CD8-positive, alpha-beta memory T cell (primary cell): ENCODE results near the gene KL. TPM values are rescaled to one million over a fixed set of nuclear protein-coding genes. Genes with fewer than 3 reads are reported as not detected.

Experiments used
- CTCF ChIA-PET: fragments of 350-600 bp; sonication (Branson Sonifier 250); formaldehyde crosslinking; loops from one replicate; lab custom pipeline; 2021; ENCODE audit warnings: antibody characterized with exemption; lab: Charles Lee
- POLR2A ChIA-PET: fragments of 350-600 bp; sonication (Branson Sonifier 250); formaldehyde crosslinking; loops from one replicate; lab custom pipeline; 2021; ENCODE audit warnings: antibody characterized with exemption; lab: Charles Lee
- DNase-seq, 5 donors: peaks; one replicate each; pipeline versions ENCODE4 v3.0.0 to v3.0.0-alpha.2; 2020 to 2022; ENCODE audit warnings: mixed read lengths in 1 of 5
- H3K27ac ChIP-seq: one replicate; pipeline ENCODE4 v1.7.0; 2013; ENCODE audit warnings: low read depth, mild to moderate bottlenecking, low read length, moderate library complexity
- H3K27me3 ChIP-seq: 2 replicates; pipeline ENCODE4 v1.7.0; 2013; ENCODE audit warnings: low read length, mild to moderate bottlenecking; ENCODE audit not compliant: insufficient read depth, poor library complexity, severe bottlenecking
- H3K36me3 ChIP-seq: 2 replicates; pipeline ENCODE4 v1.7.0; 2013; ENCODE audit warnings: mild to moderate bottlenecking, low read length, moderate library complexity; ENCODE audit not compliant: insufficient read depth
- H3K4me1 ChIP-seq: 2 replicates; pipeline ENCODE4 v1.7.0; 2013; ENCODE audit warnings: mild to moderate bottlenecking, low read length, moderate library complexity; ENCODE audit not compliant: insufficient read depth
- H3K4me3 ChIP-seq: 2 replicates; pipeline ENCODE4 v1.7.0; 2013; ENCODE audit warnings: mild to moderate bottlenecking, low read length
- H3K9me3 ChIP-seq: 2 replicates; pipeline ENCODE4 v1.7.0; 2013; ENCODE audit warnings: mild to moderate bottlenecking, low read length
- H3K27ac Mint-ChIP-seq, 8 donors: one replicate each; pipeline ENCODE4 v1.8.0; 2020 to 2021; ENCODE audit warnings: mixed read lengths in 8 of 8, mild to moderate bottlenecking in 6 of 8, inconsistent platforms in 3 of 8, moderate library complexity in 3 of 8
- H3K27me3 Mint-ChIP-seq, 2 donors: one replicate each; pipeline ENCODE4 v1.8.0; 2020 to 2021; ENCODE audit warnings: mixed read lengths in 2 of 2, mild to moderate bottlenecking in 1 of 2, moderate library complexity in 1 of 2
- H3K36me3 Mint-ChIP-seq, 3 donors: one replicate each; pipeline ENCODE4 v1.8.0; 2020 to 2021; ENCODE audit warnings: mixed read lengths in 3 of 3, inconsistent platforms in 1 of 3, mild to moderate bottlenecking in 1 of 3
- H3K4me1 Mint-ChIP-seq, 3 donors: one replicate each; pipeline ENCODE4 v1.8.0; 2020 to 2021; ENCODE audit warnings: mixed read lengths in 3 of 3, inconsistent platforms in 1 of 3, mild to moderate bottlenecking in 1 of 3
- H3K4me3 Mint-ChIP-seq, 7 donors: one replicate each; pipeline ENCODE4 v1.8.0; 2020 to 2021; ENCODE audit warnings: mixed read lengths in 7 of 7, mild to moderate bottlenecking in 6 of 7, moderate library complexity in 4 of 7, inconsistent platforms in 2 of 7
- H3K9me3 Mint-ChIP-seq, 5 donors: one replicate each; pipeline ENCODE4 v1.8.0; 2020 to 2022; ENCODE audit warnings: mixed read lengths in 5 of 5, mild to moderate bottlenecking in 3 of 5, moderate library complexity in 2 of 5, inconsistent platforms in 1 of 5
- polyA plus RNA-seq: library from polyadenylated mRNA; unstranded; fragments of 300-500 nt; fragmentation: Illumina TruSeq; gene quantifications from one replicate; pipeline ENCODE4 v1.2.3, GENCODE V29; 2021
- total RNA-seq, 2 experiments: library from RNA; stranded (reverse); gene quantifications; one replicate each; pipeline ENCODE4 v1.2.3, GENCODE V29; 2021

Gene KL
- total and polyA plus RNA-seq, 3 experiments from 2014 or later = 0.20 to 0.35 TPM; not detected in 1

DNA sequence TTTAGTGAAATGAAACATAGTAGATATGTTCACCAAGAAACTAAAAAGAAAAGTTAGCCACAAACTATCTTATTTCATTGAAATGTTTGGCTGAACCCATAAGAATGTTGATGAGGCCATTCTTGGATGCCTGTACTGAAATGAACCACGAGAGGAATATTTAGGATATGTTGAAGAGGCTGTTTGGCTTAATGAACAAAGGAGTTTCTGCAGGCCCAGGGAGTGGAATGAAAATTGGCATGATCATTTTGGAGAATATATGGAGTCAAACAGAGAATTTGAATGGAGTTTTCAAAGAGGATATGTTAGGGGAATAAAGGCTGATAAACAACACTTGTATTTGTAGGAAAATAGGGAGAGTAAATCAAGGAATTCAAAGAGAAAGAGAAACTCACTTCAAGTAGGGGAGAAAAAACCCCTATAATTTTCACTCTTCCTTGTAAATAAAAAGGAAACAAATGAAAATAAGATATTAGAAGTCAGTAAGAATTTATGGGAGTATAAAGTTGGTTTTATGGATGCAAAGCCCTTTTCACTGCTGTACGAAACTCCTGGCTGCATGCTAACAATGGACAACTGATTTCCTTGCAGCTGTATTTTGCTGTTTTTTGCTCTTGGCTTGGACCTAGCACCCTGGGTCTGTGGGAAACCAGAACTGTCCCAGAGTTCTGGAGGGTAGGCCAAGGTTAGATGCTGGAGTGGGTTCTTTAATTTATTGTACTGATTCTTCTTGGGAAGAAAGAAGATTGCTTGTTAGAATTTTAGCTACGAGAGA is 36.5 kb downstream of the KL start:
- no peak overlapping the region for H3K4me3 ChIP-seq
- H3K9me3 Mint-ChIP-seq = no peaks in the 10 kb centered on the region
- DNase-seq = no peak
- H3K4me1 Mint-ChIP-seq = no peaks in the 10 kb centered on the region
- no peaks in the 10 kb centered on the region for H3K36me3 ChIP-seq
- peaks cover 10 to 28% of the 10 kb centered on the region in 2 donors for H3K27me3 Mint-ChIP-seq
- no peaks in the 10 kb centered on the region for H3K36me3 Mint-ChIP-seq
- ChIA-PET CTCF (no interaction called here), POLR2A (no interaction called here)
- no peaks in the 10 kb centered on the region for H3K9me3 ChIP-seq
- H3K4me3 Mint-ChIP-seq = no peak overlapping the region
- no peaks in the 10 kb centered on the region for H3K4me1 ChIP-seq
- no peak overlapping the region for H3K27ac ChIP-seq
- no peak overlapping the region for H3K27ac Mint-ChIP-seq
- no peaks in the 10 kb centered on the region for H3K27me3 ChIP-seq

DNA sequence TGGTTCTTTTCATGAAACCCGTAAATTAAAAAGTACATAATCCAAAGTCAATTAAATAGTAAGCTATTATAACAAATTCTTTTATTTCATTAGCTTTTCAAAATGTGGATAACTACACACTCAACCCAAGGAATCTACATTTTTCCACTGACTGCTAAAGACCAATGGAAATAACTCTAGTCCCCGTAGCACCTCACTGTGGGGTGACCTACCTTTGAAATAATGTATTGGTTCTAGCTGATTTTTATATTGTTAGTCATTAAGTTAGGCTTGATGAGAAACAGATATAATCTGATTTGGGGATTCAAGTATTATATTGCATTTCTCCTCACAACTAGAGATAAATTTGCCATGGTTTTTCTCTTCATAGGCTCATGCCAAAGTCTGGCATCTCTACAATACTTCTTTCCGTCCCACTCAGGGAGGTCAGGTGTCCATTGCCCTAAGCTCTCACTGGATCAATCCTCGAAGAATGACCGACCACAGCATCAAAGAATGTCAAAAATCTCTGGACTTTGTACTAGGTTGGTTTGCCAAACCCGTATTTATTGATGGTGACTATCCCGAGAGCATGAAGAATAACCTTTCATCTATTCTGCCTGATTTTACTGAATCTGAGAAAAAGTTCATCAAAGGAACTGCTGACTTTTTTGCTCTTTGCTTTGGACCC is 37.3 kb downstream of the KL start:
- no peak overlapping the region for H3K27ac ChIP-seq
- no peak overlapping the region for H3K27ac Mint-ChIP-seq
- H3K4me3 Mint-ChIP-seq = no peak overlapping the region
- no peaks in the 10 kb centered on the region for H3K4me1 Mint-ChIP-seq
- DNase-seq = no peak
- H3K4me3 ChIP-seq = no peak overlapping the region
- CTCF ChIA-PET = no interaction called here
- peaks cover 9 to 20% of the 10 kb centered on the region in 2 donors for H3K27me3 Mint-ChIP-seq
- H3K27me3 ChIP-seq = no peaks in the 10 kb centered on the region
- POLR2A ChIA-PET = no interaction called here
- H3K36me3 Mint-ChIP-seq = no peaks in the 10 kb centered on the region
- no peaks in the 10 kb centered on the region for H3K9me3 ChIP-seq
- H3K9me3 Mint-ChIP-seq = no peaks in the 10 kb centered on the region
- H3K36me3 ChIP-seq = no peaks in the 10 kb centered on the region
- no peaks in the 10 kb centered on the region for H3K4me1 ChIP-seq

DNA sequence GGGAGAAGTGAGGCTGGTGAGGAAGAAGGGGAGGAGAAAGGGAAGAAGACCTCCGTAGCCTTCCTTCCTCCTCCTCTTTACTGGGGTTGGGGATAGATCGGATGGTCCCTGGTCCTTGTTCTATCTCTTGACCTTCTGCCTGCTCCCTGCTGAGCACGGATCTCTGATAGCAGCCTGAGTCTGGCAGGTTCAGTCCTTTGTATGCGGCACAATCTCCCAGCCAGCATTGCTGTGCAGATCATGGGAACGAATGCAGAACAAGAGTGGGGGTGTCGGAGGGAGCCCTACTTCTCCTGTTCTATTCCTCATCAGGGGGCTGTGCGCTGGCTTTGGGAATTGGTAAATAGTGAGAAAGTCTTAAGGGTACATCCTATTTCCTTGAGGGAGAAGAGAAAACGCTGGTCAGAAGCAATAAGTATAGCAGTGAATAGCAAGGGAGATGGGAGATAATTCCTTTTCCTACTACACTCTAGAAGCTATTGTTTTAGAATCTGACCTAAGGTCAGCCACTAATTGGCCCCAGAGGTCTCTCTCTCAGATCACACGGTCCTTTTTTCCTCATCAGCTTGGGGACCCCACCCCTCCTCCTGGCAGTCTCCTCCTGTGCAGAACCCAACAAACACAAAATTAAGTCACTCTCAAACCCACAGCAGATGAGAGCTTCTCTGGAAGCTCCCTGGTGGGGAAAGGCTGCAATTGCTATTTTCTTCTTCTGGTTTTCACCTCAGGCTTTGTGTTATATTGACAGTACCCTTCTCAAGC is 41.0 kb downstream of the KL start:
- no peaks in the 10 kb centered on the region for H3K4me1 ChIP-seq
- no peak overlapping the region for H3K27ac ChIP-seq
- H3K36me3 ChIP-seq = no peaks in the 10 kb centered on the region
- CTCF ChIA-PET = no interaction called here
- no peaks in the 10 kb centered on the region for H3K27me3 ChIP-seq
- no peaks in the 10 kb centered on the region for H3K36me3 Mint-ChIP-seq
- DNase-seq = no peak
- no peak overlapping the region for H3K4me3 Mint-ChIP-seq
- no peak overlapping the region for H3K4me3 ChIP-seq
- no peaks in the 10 kb centered on the region for H3K9me3 Mint-ChIP-seq
- POLR2A ChIA-PET = no interaction called here
- H3K27ac Mint-ChIP-seq = peak overlapping the region in 2 of 8 donors; percentile 14 to 21
- no peaks in the 10 kb centered on the region for H3K9me3 ChIP-seq
- peaks cover 1 to 4% of the 10 kb centered on the region in 2 donors for H3K27me3 Mint-ChIP-seq
- H3K4me1 Mint-ChIP-seq = no peaks in the 10 kb centered on the region

DNA sequence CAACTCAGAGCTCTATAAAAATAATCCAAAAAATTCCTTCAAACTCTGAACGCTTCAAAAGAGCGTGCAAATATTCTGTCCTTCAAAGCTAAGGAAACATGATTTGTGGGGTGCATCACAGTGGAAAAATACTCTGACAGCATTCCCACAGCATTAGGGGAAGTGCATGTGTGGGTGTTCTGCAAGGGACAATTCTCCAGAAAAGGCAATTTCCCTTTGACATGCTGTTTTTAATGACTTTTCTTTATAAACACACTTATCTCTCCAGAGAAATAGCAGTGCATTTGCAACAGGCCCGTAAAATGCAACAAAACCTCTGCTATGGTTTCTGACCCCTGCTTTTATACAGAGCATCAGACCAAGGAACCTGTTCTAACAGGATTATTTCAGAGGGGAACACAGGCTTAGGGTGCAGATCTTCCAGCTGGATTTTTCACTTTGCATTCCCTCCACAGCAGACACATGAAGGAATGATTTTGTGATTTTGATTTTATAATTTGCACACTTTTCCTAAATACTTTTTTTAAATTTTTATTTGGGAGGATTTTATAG is 42.6 kb downstream of the KL start:
- no peak overlapping the region for H3K4me3 ChIP-seq
- H3K4me3 Mint-ChIP-seq = no peak overlapping the region

DNA sequence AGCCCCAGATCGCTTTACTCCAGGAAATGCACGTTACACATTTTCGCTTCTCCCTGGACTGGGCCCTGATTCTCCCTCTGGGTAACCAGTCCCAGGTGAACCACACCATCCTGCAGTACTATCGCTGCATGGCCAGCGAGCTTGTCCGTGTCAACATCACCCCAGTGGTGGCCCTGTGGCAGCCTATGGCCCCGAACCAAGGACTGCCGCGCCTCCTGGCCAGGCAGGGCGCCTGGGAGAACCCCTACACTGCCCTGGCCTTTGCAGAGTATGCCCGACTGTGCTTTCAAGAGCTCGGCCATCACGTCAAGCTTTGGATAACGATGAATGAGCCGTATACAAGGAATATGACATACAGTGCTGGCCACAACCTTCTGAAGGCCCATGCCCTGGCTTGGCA is 44.6 kb downstream of the KL start:
- no peak for DNase-seq
- ChIA-PET POLR2A (no interaction called here), CTCF (no interaction called here)
- no peak overlapping the region for H3K4me3 Mint-ChIP-seq
- no peaks in the 10 kb centered on the region for H3K27me3 ChIP-seq
- H3K36me3 Mint-ChIP-seq = no peaks in the 10 kb centered on the region
- no peak overlapping the region for H3K27ac Mint-ChIP-seq
- no peak overlapping the region for H3K27ac ChIP-seq
- no peaks in the 10 kb centered on the region for H3K4me1 ChIP-seq
- H3K4me3 ChIP-seq = no peak overlapping the region
- peaks cover 0 to 1% of the 10 kb centered on the region in 2 donors for H3K27me3 Mint-ChIP-seq
- H3K9me3 ChIP-seq = no peaks in the 10 kb centered on the region
- no peaks in the 10 kb centered on the region for H3K36me3 ChIP-seq
- H3K4me1 Mint-ChIP-seq = no peaks in the 10 kb centered on the region
- H3K9me3 Mint-ChIP-seq = no peaks in the 10 kb centered on the region

More for the DNA sequence above, 42.6 kb downstream of the KL start:
- Mint-ChIP-seq H3K27me3 (peaks cover 0 to 1% of the 10 kb centered on the region in 2 donors), H3K9me3 (no peaks in the 10 kb centered on the region), H3K4me1 (no peaks in the 10 kb centered on the region), H3K27ac (no peak overlapping the region), H3K36me3 (no peaks in the 10 kb centered on the region)
- ChIA-PET CTCF (no interaction called here), POLR2A (no interaction called here)
- Histone ChIP-seq H3K9me3 (no peaks in the 10 kb centered on the region), H3K27ac (no peak overlapping the region), H3K4me1 (no peaks in the 10 kb centered on the region), H3K27me3 (no peaks in the 10 kb centered on the region), H3K36me3 (no peaks in the 10 kb centered on the region)
- DNase-seq = no peak

DNA sequence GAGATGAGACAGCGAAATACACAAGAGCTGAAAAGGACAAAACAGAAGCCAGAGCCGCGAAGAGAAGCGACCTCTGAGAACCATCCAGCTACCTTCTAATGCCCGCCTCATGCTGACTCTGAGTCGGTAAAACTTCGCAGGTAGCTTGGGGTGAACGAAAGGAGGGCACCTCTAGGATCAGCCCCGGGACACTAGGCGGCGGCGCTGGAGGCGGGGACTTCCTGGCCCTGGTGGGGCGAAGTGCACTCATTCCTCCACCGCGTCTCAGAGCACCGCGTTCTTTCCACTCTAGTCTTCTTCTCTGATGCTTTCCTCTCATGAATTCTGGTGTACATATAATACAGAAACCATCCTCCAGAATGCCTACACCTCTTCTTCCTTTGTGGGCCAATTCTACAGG is 50.1 kb downstream of the KL start:
- POLR2A ChIA-PET = no interaction called here
- no peaks in the 10 kb centered on the region for H3K36me3 Mint-ChIP-seq
- Histone ChIP-seq H3K27me3 (no peaks in the 10 kb centered on the region), H3K27ac (no peak overlapping the region), H3K36me3 (no peaks in the 10 kb centered on the region), H3K4me1 (no peaks in the 10 kb centered on the region), H3K9me3 (no peaks in the 10 kb centered on the region), H3K4me3 (no peak overlapping the region)
- DNase-seq = no peak
- peaks cover 0 to 2% of the 10 kb centered on the region in 2 donors for H3K27me3 Mint-ChIP-seq
- CTCF ChIA-PET = no interaction called here
- no peak overlapping the region for H3K27ac Mint-ChIP-seq
- no peaks in the 10 kb centered on the region for H3K4me1 Mint-ChIP-seq
- H3K9me3 Mint-ChIP-seq = peaks cover 0 to 2% (median 0%) of the 10 kb centered on the region in 5 donors
- H3K4me3 Mint-ChIP-seq = no peak overlapping the region

DNA sequence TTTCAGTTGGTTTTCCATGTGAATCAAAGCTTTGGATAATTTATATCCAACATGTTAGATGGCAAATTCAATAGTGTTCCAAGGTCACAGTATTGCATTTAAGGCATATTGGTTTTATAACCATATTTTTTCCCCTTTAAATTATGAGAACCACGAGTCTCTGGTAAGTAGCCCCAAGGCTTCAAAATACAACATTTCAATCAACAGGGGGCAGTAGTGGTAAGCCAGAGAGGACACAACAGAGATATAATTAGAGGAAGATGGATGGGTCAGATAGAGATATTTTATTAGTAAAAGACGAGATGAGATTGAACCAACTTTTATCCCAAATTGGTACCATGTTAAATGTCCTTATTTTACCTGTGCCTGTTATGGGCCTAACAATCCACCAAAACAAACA is 53.1 kb downstream of the KL start:
- ChIA-PET POLR2A (no interaction called here), CTCF (no interaction called here)
- H3K4me3 ChIP-seq = no peak overlapping the region
- no peak overlapping the region for H3K4me3 Mint-ChIP-seq
- no peak for DNase-seq
- no peaks in the 10 kb centered on the region for H3K4me1 Mint-ChIP-seq
- no peaks in the 10 kb centered on the region for H3K36me3 ChIP-seq
- H3K4me1 ChIP-seq = no peaks in the 10 kb centered on the region
- H3K27me3 ChIP-seq = no peaks in the 10 kb centered on the region
- H3K27ac ChIP-seq = no peak overlapping the region
- peaks cover 0 to 2% (median 0%) of the 10 kb centered on the region in 5 donors for H3K9me3 Mint-ChIP-seq
- H3K9me3 ChIP-seq = no peaks in the 10 kb centered on the region
- H3K36me3 Mint-ChIP-seq = no peaks in the 10 kb centered on the region
- H3K27ac Mint-ChIP-seq = no peak overlapping the region
- H3K27me3 Mint-ChIP-seq = peaks cover 0 to 2% of the 10 kb centered on the region in 2 donors

DNA sequence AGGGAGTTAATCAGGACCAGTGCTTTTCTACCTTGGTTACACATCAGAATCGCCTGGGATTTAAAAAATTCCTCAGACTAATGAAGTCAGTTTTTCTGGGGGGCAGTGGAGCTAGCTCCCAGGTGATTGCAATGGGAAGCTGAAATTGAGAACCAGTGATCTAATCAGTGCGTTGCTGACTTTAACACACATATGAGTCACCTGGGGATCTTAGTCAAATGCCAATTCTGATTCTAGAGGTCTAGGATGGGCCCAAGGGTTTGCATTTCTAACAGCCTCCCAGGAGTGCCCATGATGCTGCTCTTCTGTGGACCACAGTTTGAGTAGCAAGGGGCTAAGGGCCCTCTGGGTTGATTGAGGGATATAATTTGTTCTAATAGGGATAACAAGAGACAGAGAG is 54.5 kb downstream of the KL start:
- H3K27ac ChIP-seq = no peak overlapping the region
- Mint-ChIP-seq H3K9me3 (peaks cover 0 to 2% (median 0%) of the 10 kb centered on the region in 5 donors), H3K4me1 (no peaks in the 10 kb centered on the region), H3K27me3 (peaks cover 0 to 2% of the 10 kb centered on the region in 2 donors), H3K4me3 (no peak overlapping the region), H3K27ac (no peak overlapping the region), H3K36me3 (no peaks in the 10 kb centered on the region)
- ChIA-PET CTCF (no interaction called here), POLR2A (no interaction called here)
- H3K9me3 ChIP-seq = no peaks in the 10 kb centered on the region
- no peaks in the 10 kb centered on the region for H3K27me3 ChIP-seq
- DNase-seq = no peak
- no peaks in the 10 kb centered on the region for H3K4me1 ChIP-seq
- H3K4me3 ChIP-seq = no peak overlapping the region
- no peaks in the 10 kb centered on the region for H3K36me3 ChIP-seq
